Common myeloid progenitor, CD34-positive (primary cell): ENCODE measurements around the gene PSMA2.

ENCODE experiments used
- CTCF ChIA-PET: fragments of 350-600 bp; sonication (Branson Sonifier 250); formaldehyde crosslinking; loops from one replicate; lab custom pipeline; 2021; ENCODE audit warnings: antibody characterized with exemption; lab: Charles Lee
- POLR2A ChIA-PET: fragments of 350-600 bp; sonication (Branson Sonifier 250); formaldehyde crosslinking; loops from one replicate; lab custom pipeline; 2021; ENCODE audit warnings: antibody characterized with exemption; lab: Charles Lee
- DNase-seq, 3 donors: peaks; one replicate each; pipeline versions ENCODE4 v3.0.0 to v3.0.0-alpha.2; 2013
- H3K27ac ChIP-seq, 2 experiments: 1 replicate in 1 of 2; 2 replicates in 1 of 2; pipeline ENCODE4 v1.7.0; 2013; ENCODE audit warnings: inconsistent platforms in 2 of 2, low read length in 2 of 2, mild to moderate bottlenecking in 2 of 2, low read depth in 1 of 2, moderate library complexity in 1 of 2; ENCODE audit not compliant: severe bottlenecking in 2 of 2, insufficient read depth in 1 of 2, poor library complexity in 1 of 2
- H3K27me3 ChIP-seq, 5 experiments: replicated peaks in 2 of 5; 1 replicate in 3 of 5; 2 replicates in 2 of 5; pipeline versions ENCODE4 v1.6.1 to v1.7.0; 2013; ENCODE audit warnings: low read length in 4 of 5, mild to moderate bottlenecking in 2 of 5, moderate library complexity in 2 of 5, inconsistent platforms in 1 of 5; ENCODE audit not compliant: insufficient read depth in 5 of 5, control insufficient read depth in 4 of 5
- H3K36me3 ChIP-seq, 4 experiments: 1 replicate in 2 of 4; 2 replicates in 2 of 4; pipeline versions ENCODE4 v1.6.1 to v1.7.0; 2013; ENCODE audit warnings: low read length in 3 of 4, control low read depth in 1 of 4, mild to moderate bottlenecking in 1 of 4; ENCODE audit not compliant: control insufficient read depth in 4 of 4, insufficient read depth in 4 of 4
- H3K4me1 ChIP-seq, 4 experiments: 1 replicate in 3 of 4; 2 replicates in 1 of 4; pipeline versions ENCODE4 v1.6.1 to v1.7.1; 2013; ENCODE audit warnings: low read length in 3 of 4, mild to moderate bottlenecking in 3 of 4, control low read depth in 1 of 4, inconsistent platforms in 1 of 4, moderate library complexity in 1 of 4; ENCODE audit not compliant: control insufficient read depth in 4 of 4, insufficient read depth in 4 of 4; ENCODE audit errors: control extremely low read depth in 1 of 4
- H3K4me3 ChIP-seq, 7 experiments: 1 replicate in 4 of 7; 2 replicates in 3 of 7; pipeline versions ENCODE4 v1.5.1 to v1.7.0; 2013; ENCODE audit warnings: mild to moderate bottlenecking in 7 of 7, low read length in 6 of 7, moderate library complexity in 6 of 7, inconsistent platforms in 2 of 7, low read depth in 2 of 7, control low read depth in 1 of 7; ENCODE audit not compliant: insufficient read depth in 4 of 7, control insufficient read depth in 1 of 7; ENCODE audit errors: extremely low read depth in 1 of 7
- H3K9me3 ChIP-seq, 5 experiments: 1 replicate in 4 of 5; 2 replicates in 1 of 5; pipeline versions ENCODE4 v1.6.1 to v1.7.1; 2013; ENCODE audit warnings: low read length in 4 of 5, mild to moderate bottlenecking in 2 of 5, inconsistent platforms in 1 of 5, low read depth in 1 of 5, moderate library complexity in 1 of 5; ENCODE audit not compliant: control insufficient read depth in 4 of 5, insufficient read depth in 2 of 5; ENCODE audit errors: control extremely low read depth in 1 of 5
- WGBS: methylation state at CpG from one replicate; pipeline ENCODE4 v1.1.5; 2013; ENCODE audit not compliant: insufficient coverage; 5-methylcytosine and 5-hydroxymethylcytosine counted together

Gene PSMA2

DNA sequence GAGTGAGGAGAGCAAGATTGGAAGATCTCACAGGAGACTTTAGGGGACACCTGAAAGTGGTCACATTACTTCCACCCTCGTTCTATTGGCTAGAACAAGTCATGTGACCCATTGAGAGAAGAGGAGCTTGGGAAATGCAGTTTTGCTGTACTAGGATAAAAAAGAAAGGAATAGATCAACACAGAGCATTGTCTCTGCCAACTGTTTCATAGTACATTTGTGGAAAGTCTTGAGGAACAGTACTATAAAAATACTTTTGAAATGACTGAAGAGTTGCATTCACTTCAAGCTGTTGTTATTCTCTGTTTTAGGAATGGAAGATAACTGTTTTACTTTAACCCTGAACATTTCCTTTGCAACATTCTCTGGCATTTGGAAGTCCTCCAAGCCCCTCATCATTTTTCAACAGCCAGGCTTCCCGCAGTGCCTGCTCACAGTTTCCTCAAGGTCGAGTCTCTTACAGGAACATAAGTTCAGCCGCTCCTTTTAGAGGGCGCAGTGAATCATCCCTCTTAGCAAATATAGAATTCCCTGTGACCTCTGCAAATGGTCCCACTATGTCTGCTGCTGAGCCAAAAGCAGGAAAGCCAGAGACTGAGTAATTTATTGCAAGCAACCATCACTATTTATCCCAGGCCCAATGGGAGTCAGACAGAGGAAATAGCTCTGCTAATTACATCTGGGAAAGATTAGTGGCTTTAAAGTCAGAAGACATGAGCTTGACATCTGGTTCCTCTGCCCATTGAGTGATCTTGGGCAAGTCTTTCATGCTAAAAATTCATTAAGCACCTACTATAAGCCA lies 40.9 kb upstream of the PSMA2 start:
- H3K27me3 ChIP-seq = no peaks in the 10 kb centered on the region
- CTCF ChIA-PET = interaction anchor here (1.6 kb wide), 1 partner anchor 32 kb away, joined by 3 read pairs; no protein-coding TSS in a partner anchor
- no peaks in the 10 kb centered on the region for H3K36me3 ChIP-seq
- H3K9me3 ChIP-seq = peaks cover 0 to under 1% (median 0%) of the 10 kb centered on the region in 5 experiments
- POLR2A ChIA-PET = no interaction called here
- no peak overlapping the region for H3K4me3 ChIP-seq
- WGBS = 79% methylated on average over 3 of the region's 5 CpGs
- H3K27ac ChIP-seq = no peak overlapping the region
- no peak for DNase-seq
- no peaks in the 10 kb centered on the region for H3K4me1 ChIP-seq

DNA sequence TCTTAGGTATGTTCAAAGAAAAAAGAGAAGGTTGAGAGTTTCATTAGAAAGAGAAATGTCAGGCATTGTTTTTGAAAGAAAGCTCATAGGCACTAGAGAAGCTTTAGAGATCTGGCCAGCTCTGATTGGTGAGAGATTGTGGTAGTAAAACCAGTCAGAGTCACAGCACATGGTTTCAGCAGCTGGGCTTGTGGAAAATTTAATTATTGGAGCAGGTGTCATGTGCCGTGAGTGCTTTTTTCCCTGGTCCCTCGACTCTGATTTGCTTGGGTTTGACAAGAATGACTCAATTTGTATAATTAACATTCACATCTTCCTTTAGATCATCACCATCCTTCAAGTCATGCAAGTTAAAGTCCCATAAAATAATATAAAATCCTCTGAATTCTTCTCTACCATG lies 35.4 kb upstream of the PSMA2 start:
- no peaks in the 10 kb centered on the region for H3K9me3 ChIP-seq
- no peaks in the 10 kb centered on the region for H3K36me3 ChIP-seq
- H3K4me1 ChIP-seq = no peaks in the 10 kb centered on the region
- ChIA-PET CTCF (no interaction called here), POLR2A (no interaction called here)
- no peak overlapping the region for H3K27ac ChIP-seq
- no peak overlapping the region for H3K4me3 ChIP-seq
- H3K27me3 ChIP-seq = no peaks in the 10 kb centered on the region
- WGBS = 100% methylated on average over 1 of the region's 2 CpGs
- no peak for DNase-seq

DNA sequence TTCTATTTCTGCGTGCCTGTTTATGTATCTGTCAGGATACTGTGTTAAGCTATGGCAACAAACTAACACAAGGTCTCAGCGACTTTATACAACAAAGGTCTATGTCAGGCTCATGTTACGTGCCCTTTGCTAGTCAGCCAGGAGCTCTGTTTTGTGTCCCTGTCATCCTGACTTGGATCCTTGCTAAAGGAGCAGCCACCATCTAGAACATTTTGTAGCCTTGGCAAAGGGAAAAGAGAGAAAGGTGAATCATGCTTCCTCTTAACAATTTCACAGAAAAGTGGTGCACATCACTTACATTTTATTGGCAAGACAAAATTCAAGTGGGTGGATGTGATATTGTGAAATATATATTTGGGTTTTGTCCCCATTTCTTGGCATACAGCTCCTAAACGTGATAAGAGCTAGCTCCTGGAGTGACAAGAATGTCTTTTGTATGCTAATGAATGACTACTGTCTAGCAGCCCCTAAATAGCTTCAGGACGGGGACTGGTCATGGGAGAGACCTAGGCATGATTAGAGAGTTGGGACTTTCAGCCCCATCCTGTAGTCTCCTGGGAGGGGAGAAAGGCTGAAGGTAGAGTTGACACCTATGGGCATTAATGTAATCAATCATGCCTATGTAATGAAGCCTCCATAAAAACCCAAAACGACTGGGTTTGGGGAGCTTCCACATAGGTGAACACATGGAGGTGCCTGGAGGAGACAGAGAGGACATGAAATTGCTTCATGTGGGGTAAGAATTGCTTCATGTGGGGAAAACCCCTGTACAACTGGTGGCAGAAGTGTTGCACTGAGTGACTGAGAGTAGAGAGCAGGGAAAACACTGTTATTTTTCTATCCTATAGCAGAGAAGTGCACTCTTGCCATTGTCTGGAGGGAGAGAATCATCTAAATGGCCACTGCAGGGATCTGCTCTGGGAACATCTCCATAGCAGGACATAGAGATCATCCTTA lies 33.2 kb upstream of the PSMA2 start:
- H3K9me3 ChIP-seq = no peaks in the 10 kb centered on the region
- no peak for DNase-seq
- no peaks in the 10 kb centered on the region for H3K27me3 ChIP-seq
- ChIA-PET POLR2A (no interaction called here), CTCF (interaction anchor here (0.6 kb wide), 1 partner anchor 1340 kb away, joined by 3 read pairs; no protein-coding TSS in a partner anchor)
- no peak overlapping the region for H3K27ac ChIP-seq
- peaks cover 0 to 4% (median 0%) of the 10 kb centered on the region in 4 experiments for H3K4me1 ChIP-seq
- 85% methylated on average over 4 of the region's 6 CpGs for WGBS
- no peak overlapping the region for H3K4me3 ChIP-seq
- no peaks in the 10 kb centered on the region for H3K36me3 ChIP-seq

DNA sequence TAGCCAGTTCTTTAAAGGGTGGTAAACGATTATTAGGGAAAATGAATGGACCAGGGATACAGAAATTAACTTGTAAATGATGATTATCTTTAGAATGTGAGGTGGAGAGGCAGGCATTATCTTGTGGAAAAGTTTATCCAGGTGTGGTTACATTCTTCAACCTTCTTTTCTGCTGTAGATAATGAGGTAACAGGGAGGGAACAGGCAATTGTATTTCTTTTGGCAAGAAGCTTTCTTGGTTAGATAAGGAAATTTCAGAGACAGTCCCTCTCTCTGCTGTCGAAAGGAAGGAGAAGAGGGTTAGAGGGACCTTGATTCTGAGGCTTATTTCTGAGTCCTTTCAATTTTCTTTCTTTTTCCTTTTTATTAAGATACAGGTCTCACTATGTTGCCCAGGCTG lies 32.3 kb upstream of the PSMA2 start:
- Histone ChIP-seq H3K36me3 (no peaks in the 10 kb centered on the region), H3K4me1 (peaks cover 0 to 4% (median 0%) of the 10 kb centered on the region in 4 experiments), H3K27me3 (no peaks in the 10 kb centered on the region), H3K27ac (no peak overlapping the region), H3K9me3 (no peaks in the 10 kb centered on the region), H3K4me3 (no peak overlapping the region)
- POLR2A ChIA-PET = no interaction called here
- DNase-seq = no peak
- 70% methylated on average over 1 of the region's 2 CpGs for WGBS
- CTCF ChIA-PET = no interaction called here

DNA sequence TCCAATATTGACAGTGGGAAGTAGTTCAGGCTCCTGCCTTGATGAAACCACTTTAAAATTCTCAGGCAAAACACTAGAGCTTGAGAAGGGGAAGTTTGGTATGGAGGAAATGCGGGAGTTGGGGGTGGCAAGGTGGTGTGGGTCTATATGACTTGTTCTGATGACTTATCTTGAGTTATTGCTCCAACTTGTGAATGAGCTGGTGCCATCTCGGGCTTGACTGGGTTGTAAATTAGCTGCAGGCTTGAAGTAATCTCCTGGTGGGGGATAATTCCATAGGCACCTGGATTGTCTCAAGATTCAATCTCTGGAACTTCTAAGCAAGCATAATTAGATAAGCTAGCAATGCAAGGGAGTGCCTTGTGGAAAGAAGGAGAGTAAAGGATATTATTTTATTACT lies 29.2 kb upstream of the PSMA2 start:
- Histone ChIP-seq H3K27ac (no peak overlapping the region), H3K4me3 (no peak overlapping the region), H3K36me3 (no peaks in the 10 kb centered on the region), H3K27me3 (no peaks in the 10 kb centered on the region), H3K4me1 (peaks cover 0 to 4% (median 0%) of the 10 kb centered on the region in 4 experiments), H3K9me3 (peaks cover 0 to 3% (median 0%) of the 10 kb centered on the region in 5 experiments)
- CTCF ChIA-PET = interaction anchor here (1.2 to 1.3 kb wide), 2 partner anchors 10 to 20 kb away, joined by 4 to 5 read pairs; no protein-coding TSS in a partner anchor
- 18% methylated on average over 1 of the region's 2 CpGs for WGBS
- peak in 2 of 3 donors; percentile 39 to 53 for DNase-seq
- POLR2A ChIA-PET = no interaction called here

DNA sequence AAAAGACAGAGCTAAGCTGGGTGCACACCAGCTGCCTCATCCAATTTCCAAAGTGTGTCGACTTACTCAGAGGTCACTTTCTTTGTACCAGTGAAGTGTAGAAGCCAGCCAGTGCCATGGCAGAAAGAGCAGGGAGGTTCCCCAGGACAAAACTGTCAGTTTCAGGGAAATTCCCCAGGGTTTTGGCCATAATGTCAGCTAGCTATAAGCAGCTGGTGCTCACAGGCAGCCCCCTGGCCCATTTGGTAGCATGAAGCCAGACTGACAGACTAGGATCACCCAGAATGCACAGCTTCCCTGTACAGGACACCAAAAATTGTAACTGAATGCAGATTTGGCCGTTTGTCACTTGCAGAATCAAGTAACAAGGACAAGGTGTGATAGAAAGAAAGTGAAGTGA lies 28.8 kb upstream of the PSMA2 start:
- Histone ChIP-seq H3K27me3 (no peaks in the 10 kb centered on the region), H3K4me1 (peaks cover 0 to 4% (median 0%) of the 10 kb centered on the region in 4 experiments), H3K9me3 (peaks cover 0 to 3% (median 0%) of the 10 kb centered on the region in 5 experiments), H3K27ac (no peak overlapping the region), H3K4me3 (no peak overlapping the region), H3K36me3 (no peaks in the 10 kb centered on the region)
- 57% methylated on average over 2 of the region's 2 CpGs for WGBS
- ChIA-PET CTCF (interaction anchor here (1.2 to 1.3 kb wide), 2 partner anchors 9 to 20 kb away, joined by 4 to 5 read pairs; no protein-coding TSS in a partner anchor), POLR2A (no interaction called here)
- DNase-seq = peak in 2 of 3 donors; percentile 6 to 17
